ENCODE measurements around the gene NSUN3. TPM values are rescaled to one million over a fixed set of nuclear protein-coding genes. Genes with fewer than 3 reads are reported as not detected.

NSUN3 gene
- total and polyA plus RNA-seq, 9 donors, result 5.8 to 10.1 (median 6.8) TPM

GRCh38 chr3:94176988-94177745 lies 114.3 kb downstream of the NSUN3 start:
- 60% methylated on average over 5 of the region's 6 CpGs for WGBS (ENCODE audit: insufficient coverage)
- Histone ChIP-seq H3K4me3 (ENCODE audit: low read length) (no peak overlapping the region), H3K9me3 (replicated peaks; ENCODE audit: control insufficient read depth, low read depth, low read length) (no peaks in the 10 kb centered on the region), H3K27me3 (ENCODE audit: control insufficient read depth, insufficient read depth, low read length) (no peaks in the 10 kb centered on the region), H3K27ac (ENCODE audit: low read length) (no peak overlapping the region), H3K4me1 (ENCODE audit: control insufficient read depth, insufficient read depth, low read length) (no peaks in the 10 kb centered on the region), H3K36me3 (ENCODE audit: control insufficient read depth, insufficient read depth, low read length) (no peaks in the 10 kb centered on the region)
- no peak for DNase-seq

Other genes with a start within 250 kb of the NSUN3 start
- gene PROS1, start 89.2 kb upstream of the NSUN3 start, total RNA-seq, result 22.5 TPM
- gene PROS1, start 89.2 kb upstream of the NSUN3 start, polyA plus RNA-seq (ENCODE audit: insufficient read depth in 1 of 8, insufficient read length in 8 of 8, low replicate concordance in 1 of 8), result 10 to 100 TPM; 21.0 to 33.8 (median 23.9) TPM
- gene ARL13B, start 82.9 kb upstream of the NSUN3 start, total RNA-seq, result 7.3 TPM
- gene ARL13B, start 82.9 kb upstream of the NSUN3 start, polyA plus RNA-seq (ENCODE audit: insufficient read depth in 1 of 8, insufficient read length in 8 of 8, low replicate concordance in 1 of 8), result 10 to 100 TPM in 1 of 8 donors, 1 to 10 TPM in 7; 5.4 to 10.5 (median 7.2) TPM
- 0.04 TPM for gene STX19, start 34.5 kb upstream of the NSUN3 start, total RNA-seq
- 1 to 10 TPM in 1 of 8 donors, under 1 TPM in 5, not detected in 2; 0.15 to 1.1 (median 0.20) TPM for gene STX19, start 34.5 kb upstream of the NSUN3 start, polyA plus RNA-seq (ENCODE audit: insufficient read depth in 1 of 8, insufficient read length in 8 of 8, low replicate concordance in 1 of 8)
- 5.4 TPM for gene DHFR2, start 145 bp upstream of the NSUN3 start, total RNA-seq
- gene DHFR2, start 145 bp upstream of the NSUN3 start, polyA plus RNA-seq (ENCODE audit: insufficient read depth in 1 of 8, insufficient read length in 8 of 8, low replicate concordance in 1 of 8), result 1 to 10 TPM; 3.1 to 5.2 (median 3.9) TPM